Muscle layer of colon (tissue), 2 donors: Measurements from ENCODE around the gene C2CD2.

ENCODE experiments used
- H3K27ac ChIP-seq: one replicate; pipeline ENCODE4 v1.7.0; 2013; ENCODE audit warnings: low read depth, mild to moderate bottlenecking, low read length, moderate library complexity
- H3K27me3 ChIP-seq, 2 donors: one replicate each; pipeline ENCODE4 v1.7.0; 2013; ENCODE audit warnings: low read length in 2 of 2, mild to moderate bottlenecking in 2 of 2; ENCODE audit not compliant: insufficient read depth in 2 of 2, control insufficient read depth in 1 of 2
- H3K36me3 ChIP-seq: one replicate; pipeline ENCODE4 v1.7.0; 2013; ENCODE audit warnings: mild to moderate bottlenecking, low read length; ENCODE audit not compliant: insufficient read depth
- H3K4me1 ChIP-seq: one replicate; pipeline ENCODE4 v1.7.0; 2013; ENCODE audit warnings: mild to moderate bottlenecking, low read length; ENCODE audit not compliant: insufficient read depth
- H3K4me3 ChIP-seq, 2 donors: one replicate each; pipeline ENCODE4 v1.7.0; 2013; ENCODE audit warnings: low read length in 2 of 2, low read depth in 1 of 2, mild to moderate bottlenecking in 1 of 2, moderate library complexity in 1 of 2
- H3K9ac ChIP-seq: one replicate; pipeline ENCODE4 v1.7.0; 2013; ENCODE audit warnings: low read length
- H3K9me3 ChIP-seq: one replicate; pipeline ENCODE4 v1.7.0; 2013; ENCODE audit warnings: mild to moderate bottlenecking, low read length
- donor health status: abdominal sarcoma.
- donor health status: Adenocarcinoma of cecum.

Gene C2CD2

DNA sequence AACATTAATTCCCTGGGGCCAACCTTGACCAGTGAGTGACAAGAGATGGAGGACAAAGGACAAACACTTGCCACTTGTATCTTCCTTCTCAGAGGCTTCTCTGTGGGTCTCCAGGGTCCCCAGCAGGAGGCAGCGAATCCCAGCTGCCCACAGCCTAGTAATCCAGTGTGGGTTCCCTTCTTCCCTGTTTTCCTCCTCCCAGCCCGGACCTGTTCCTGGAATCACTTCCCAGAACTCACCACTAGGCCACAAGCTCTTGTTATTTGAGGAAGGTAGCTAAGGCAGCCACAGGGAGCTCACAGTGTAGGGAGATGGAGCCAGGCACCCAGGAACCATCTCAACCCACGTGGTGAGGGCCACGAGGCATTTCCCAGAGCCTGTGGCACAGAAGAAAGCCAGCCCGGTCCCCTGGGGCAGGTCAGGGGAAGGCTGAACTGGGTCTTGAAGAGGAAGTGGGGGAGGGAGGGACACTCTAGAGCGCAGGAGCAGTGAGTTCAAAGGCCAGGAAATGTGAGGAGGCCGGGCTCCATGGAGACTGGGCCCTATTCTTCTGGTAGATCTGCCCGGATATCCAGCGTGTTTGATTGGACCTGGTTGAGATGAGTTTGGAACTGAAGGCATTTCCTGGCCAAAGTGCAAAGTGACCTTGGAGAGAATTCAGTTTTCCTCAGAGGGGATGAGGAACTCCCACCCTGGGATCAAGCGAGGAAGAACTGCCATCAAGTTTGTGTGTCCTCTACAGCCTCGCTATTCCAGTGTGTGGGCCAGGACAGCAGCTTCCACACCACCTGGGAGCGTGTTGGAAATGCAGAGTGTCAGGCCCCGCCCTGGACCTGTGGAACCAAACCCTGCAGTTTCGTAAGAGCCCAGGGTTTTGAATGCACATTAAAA lies 20.3 kb upstream of the C2CD2 start:
- no peak overlapping the region for H3K27ac ChIP-seq
- no peak overlapping the region for H3K4me3 ChIP-seq
- no peaks in the 10 kb centered on the region for H3K9me3 ChIP-seq
- no peaks in the 10 kb centered on the region for H3K4me1 ChIP-seq
- no peaks in the 10 kb centered on the region for H3K36me3 ChIP-seq
- H3K27me3 ChIP-seq = no peaks in the 10 kb centered on the region
- H3K9ac ChIP-seq = no peak overlapping the region

DNA sequence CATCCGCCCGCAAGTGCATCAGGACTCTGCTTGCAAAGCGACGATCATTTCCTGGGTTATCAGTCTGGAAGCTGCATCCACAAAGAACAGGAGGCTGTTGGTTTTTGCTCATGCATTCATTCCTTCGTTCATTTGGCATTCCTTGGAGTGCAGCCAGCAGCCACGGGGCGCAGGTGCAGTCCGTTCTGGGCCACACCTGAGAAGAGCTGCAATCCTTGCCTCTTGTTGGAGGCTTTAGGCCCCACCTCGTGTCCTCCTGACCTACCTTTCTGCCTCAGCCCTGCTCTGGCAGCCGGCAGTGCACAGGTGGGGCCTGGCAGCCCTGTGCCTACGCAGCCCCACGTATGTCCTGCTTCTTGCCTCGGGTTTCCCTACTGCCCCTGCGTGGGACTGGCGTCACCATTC lies 19.6 kb upstream of the C2CD2 start:
- Histone ChIP-seq H3K9me3 (no peaks in the 10 kb centered on the region), H3K4me1 (no peaks in the 10 kb centered on the region), H3K4me3 (no peak overlapping the region), H3K27me3 (no peaks in the 10 kb centered on the region), H3K27ac (no peak overlapping the region), H3K9ac (no peak overlapping the region), H3K36me3 (no peaks in the 10 kb centered on the region)

DNA sequence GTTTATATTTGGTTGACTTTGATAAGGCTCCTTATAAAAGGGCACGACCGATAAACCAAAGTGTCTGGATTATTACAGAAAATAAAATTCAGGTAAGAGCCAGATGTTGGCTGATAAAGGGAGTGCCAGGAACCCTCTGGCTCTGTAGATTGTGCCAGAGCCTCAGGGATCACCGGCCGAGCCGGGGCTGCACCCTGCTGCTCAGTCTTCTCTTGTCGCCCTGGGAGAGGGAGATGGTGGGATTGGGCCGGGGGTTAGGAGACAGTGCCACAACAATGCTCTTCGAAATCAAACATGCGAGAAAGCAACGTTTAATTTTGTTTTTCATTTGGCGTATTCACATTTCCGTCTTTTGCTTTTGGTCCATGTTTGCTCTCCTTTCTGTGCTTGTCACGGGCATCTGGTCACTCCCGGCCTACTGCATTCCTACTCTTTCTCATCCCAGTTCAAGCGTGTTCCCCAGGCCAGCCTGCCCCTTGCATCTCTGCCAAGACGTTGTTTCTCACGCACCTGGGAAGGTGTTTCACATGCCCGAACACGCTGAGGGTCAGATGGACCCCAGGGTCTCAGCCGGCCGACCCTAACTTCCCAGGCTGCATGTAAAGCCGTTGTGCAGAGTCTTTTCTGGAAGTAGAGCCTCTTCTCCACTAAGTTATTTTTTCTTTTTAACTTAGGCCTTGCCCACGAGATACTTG lies 18.8 kb upstream of the C2CD2 start:
- H3K27ac ChIP-seq = no peak overlapping the region
- no peak overlapping the region for H3K4me3 ChIP-seq
- H3K9ac ChIP-seq = no peak overlapping the region
- H3K27me3 ChIP-seq = no peaks in the 10 kb centered on the region
- H3K4me1 ChIP-seq = no peaks in the 10 kb centered on the region
- no peaks in the 10 kb centered on the region for H3K9me3 ChIP-seq
- H3K36me3 ChIP-seq = no peaks in the 10 kb centered on the region

DNA sequence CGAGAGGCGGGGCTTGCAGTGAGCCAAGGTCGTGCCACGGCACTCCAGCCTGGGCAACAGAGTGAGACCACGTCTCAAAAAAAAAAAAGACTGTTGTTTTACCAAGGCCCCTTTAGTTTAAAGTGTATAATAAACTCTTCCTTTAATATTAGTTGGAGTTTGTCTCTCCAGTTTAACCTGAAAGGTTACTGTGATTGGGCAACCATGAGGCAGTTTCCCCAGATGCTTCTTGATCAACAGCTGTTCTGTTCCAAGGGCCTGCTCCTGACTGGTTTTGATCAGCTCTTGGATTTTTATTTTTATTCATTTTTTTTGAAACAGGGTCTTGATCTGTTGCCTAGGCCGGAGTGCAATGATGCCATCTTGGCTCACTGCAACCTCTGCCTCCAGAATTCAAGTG lies 18.1 kb upstream of the C2CD2 start:
- Histone ChIP-seq H3K36me3 (no peaks in the 10 kb centered on the region), H3K9me3 (no peaks in the 10 kb centered on the region), H3K4me1 (no peaks in the 10 kb centered on the region), H3K27me3 (no peaks in the 10 kb centered on the region), H3K4me3 (no peak overlapping the region), H3K27ac (no peak overlapping the region), H3K9ac (no peak overlapping the region)

DNA sequence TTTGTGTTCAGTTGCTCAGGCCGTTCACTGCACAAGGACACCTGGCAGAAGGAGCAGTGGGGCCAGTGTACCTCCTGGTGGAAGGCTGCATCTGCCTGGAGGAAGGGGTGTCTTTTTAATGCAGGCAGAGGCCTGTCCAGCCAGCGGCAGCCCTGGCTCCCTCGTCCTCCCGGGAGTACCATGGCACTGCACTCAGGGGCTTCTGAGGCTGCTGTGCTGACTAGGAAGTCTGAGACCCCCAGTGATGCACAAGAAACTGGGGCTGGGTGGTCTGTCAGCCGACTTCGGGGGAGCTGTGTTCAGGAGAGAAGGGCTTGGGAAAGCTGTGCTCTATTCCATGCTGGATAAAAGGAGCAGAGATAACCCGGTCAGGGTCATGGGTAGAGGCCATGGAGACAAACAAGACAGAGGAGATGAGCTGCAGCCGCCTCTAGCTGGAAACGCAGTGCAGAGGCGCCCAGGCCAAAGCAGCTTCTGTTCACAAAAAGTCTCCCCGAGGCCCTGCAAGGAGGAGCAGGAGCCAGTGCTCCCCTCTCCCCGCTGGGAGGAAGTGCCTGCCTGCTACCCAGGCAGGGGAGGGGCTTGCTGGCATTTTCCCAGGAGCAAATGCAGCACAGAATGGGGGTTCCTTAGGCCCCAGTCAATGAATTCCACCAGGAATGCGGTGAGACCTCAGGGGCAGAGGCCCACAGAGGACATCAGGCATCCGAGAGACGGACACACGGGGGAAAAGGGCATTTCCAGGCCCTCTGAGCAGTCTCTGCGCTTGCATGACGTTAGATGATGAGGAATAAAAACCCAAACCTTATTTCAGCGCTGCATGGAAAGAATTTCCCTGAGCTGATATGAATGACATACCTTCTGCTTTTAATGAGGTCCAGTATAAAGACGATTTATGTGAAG lies 17.2 kb upstream of the C2CD2 start:
- H3K9me3 ChIP-seq = no peaks in the 10 kb centered on the region
- H3K27me3 ChIP-seq = no peaks in the 10 kb centered on the region
- H3K4me1 ChIP-seq = no peaks in the 10 kb centered on the region
- no peak overlapping the region for H3K9ac ChIP-seq
- no peak overlapping the region for H3K4me3 ChIP-seq
- no peak overlapping the region for H3K27ac ChIP-seq
- H3K36me3 ChIP-seq = no peaks in the 10 kb centered on the region

DNA sequence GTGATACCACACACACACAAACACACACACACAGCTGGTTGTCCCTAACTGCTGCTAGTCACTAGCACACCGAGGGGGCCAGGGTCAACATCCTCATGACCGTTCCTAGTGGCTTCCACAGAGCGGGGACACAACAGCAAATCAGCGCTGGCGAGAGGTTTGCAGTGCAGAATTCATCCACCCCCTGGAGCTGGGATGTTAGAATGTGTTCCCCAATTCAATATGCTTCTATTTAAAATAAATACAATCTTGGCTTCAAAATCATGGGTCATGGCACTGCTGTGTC lies 16.2 kb upstream of the C2CD2 start:
- H3K36me3 ChIP-seq = no peaks in the 10 kb centered on the region
- no peaks in the 10 kb centered on the region for H3K27me3 ChIP-seq
- H3K9ac ChIP-seq = no peak overlapping the region
- H3K4me1 ChIP-seq = no peaks in the 10 kb centered on the region
- H3K27ac ChIP-seq = no peak overlapping the region
- H3K4me3 ChIP-seq = no peak overlapping the region
- H3K9me3 ChIP-seq = no peaks in the 10 kb centered on the region

DNA sequence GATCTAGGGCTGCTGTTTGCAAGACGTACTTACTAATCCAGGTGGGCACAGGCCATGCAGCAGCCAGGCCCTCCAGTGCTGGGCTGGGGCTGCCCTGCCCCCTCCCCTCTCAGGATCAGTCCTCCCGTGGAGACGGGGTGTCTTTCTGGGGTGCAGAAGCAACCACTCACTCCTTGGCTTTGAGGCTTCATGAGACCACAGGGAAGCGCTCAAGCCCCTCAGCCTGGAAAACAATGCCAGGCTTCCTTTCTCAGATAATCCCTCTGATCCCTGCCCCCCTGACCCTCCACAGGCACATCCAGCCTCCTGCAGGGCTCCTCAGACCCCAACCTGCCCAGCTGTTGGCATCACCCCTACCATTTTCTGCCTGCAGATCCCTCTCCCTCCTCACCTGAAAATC lies 13.9 kb upstream of the C2CD2 start:
- H3K4me3 ChIP-seq = no peak overlapping the region
- no peaks in the 10 kb centered on the region for H3K36me3 ChIP-seq
- H3K9ac ChIP-seq = no peak overlapping the region
- no peaks in the 10 kb centered on the region for H3K27me3 ChIP-seq
- H3K4me1 ChIP-seq = no peaks in the 10 kb centered on the region
- H3K9me3 ChIP-seq = no peaks in the 10 kb centered on the region
- no peak overlapping the region for H3K27ac ChIP-seq

DNA sequence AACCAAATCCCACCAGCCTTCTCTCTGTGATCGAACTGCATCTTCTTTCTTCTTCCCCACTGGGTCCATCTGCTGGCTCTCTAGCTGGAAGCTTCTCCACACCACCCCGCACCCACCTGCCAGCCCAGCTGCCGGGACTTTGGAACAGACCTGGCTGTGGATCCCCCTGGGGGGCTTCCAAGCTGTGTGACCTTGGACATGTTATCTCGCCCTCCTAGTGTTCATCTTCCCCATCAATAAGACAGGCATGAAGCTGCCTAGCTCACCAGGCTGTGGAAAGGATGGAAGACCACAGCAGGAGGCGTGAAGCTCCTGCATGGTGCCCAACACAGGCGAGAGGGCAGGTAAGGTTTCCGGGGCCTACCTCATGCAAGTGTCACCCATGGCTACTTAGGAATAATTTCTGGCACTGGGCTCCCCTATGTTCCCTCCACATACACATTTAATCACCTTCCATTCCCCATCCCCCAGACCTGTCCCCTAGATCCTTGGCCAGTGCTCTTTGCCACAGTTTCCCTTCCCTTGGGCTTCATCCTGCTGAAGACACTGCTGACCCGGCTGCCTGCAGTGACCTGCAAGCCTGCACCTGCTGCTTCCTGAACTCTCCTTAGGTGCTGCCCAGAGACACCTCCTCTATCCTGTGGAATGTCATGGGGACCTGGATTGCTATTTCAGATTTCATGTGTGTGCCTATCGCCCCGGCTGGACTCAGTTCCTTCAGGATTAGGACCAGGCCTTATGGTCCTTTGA lies 13.2 kb upstream of the C2CD2 start:
- H3K9ac ChIP-seq = no peak overlapping the region
- H3K27me3 ChIP-seq = no peaks in the 10 kb centered on the region
- H3K9me3 ChIP-seq = no peaks in the 10 kb centered on the region
- H3K4me1 ChIP-seq = no peaks in the 10 kb centered on the region
- H3K27ac ChIP-seq = no peak overlapping the region
- no peak overlapping the region for H3K4me3 ChIP-seq
- no peaks in the 10 kb centered on the region for H3K36me3 ChIP-seq

DNA sequence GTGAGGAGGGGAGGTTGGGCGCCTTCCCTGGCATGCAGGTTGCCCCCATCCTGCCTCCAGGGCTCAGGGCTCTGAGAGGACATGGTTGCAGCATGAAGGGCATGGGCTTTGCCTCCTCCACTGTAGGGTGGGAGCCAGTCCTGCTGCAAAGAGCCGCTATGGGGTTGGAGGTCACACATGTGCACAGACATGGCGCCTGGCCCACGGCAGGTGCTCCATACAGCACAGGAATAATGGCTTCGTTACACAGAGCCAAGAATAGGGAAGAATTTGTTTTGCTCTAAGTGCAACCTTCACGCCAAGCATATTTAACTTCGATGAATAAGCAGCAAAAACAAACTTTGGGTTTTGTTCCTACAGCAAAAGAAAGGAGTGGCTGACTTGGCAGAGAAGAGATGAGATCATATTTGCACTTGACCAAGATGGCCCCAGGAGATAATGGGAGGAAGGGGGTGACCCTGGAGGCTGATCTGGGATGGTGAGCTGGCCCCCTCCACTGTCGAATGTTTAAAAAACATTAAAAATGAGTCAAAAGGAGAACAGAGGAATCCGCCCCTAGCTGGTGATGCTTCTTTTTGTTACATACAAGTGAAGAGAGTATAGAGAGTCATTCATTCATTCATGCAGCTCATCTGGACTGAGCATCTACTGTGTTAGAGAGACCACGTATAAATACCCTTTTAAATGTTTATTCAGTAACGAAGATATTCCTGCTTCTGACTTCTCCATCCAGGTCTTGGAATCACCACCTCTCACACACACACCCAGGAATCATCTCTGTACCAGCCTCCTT lies 12.4 kb upstream of the C2CD2 start:
- H3K4me3 ChIP-seq = no peak overlapping the region
- no peaks in the 10 kb centered on the region for H3K36me3 ChIP-seq
- H3K9me3 ChIP-seq = no peaks in the 10 kb centered on the region
- H3K27ac ChIP-seq = no peak overlapping the region
- no peak overlapping the region for H3K9ac ChIP-seq
- H3K4me1 ChIP-seq = no peaks in the 10 kb centered on the region
- no peaks in the 10 kb centered on the region for H3K27me3 ChIP-seq

DNA sequence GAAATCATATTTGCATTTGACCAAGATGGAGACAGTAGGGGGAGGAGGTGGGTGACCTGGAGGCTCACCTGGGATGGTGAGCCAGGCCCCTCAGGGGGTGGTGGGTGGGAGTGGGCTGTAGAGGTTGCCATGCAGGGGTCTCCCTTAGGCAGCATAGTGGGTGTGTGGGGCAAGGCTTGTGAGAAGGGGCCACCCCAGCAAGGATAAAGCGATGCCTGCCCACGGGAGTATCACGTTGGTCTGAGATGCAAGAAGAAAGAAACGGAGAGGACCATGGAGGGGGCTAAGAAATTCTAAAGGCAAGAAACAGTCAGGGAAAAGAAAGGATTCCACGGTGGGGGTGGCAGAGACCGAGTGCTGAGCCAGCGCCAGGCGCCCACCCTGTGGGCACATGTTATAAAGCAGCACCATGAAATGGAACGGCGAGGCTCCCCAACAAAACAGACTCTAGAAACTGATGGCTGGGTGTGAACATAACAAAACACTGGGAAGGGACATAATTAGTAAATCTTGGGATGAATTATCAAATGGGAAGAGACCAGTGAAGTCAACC lies 11.7 kb upstream of the C2CD2 start:
- Histone ChIP-seq H3K36me3 (no peaks in the 10 kb centered on the region), H3K9me3 (no peaks in the 10 kb centered on the region)

More for the DNA sequence above, 11.7 kb upstream of the C2CD2 start:
- Histone ChIP-seq H3K27me3 (no peaks in the 10 kb centered on the region), H3K4me3 (no peak overlapping the region), H3K4me1 (no peaks in the 10 kb centered on the region), H3K27ac (no peak overlapping the region), H3K9ac (no peak overlapping the region)
